NCI-H2107 treated with DMSO at 0.1 percent for 48 hours (cell line): Measurements from ENCODE around the gene FKBP3.

ENCODE experiments used
- DNase-seq: peaks from one replicate; lab custom pipeline; 2025; ENCODE audit not compliant: unreplicated experiment; lab: John Stamatoyannopoulos, UW

Gene FKBP3

GRCh38 chr14:45065956-45066355 lies 68.3 kb downstream of the FKBP3 start:
- no peak for DNase-seq
